Type B pancreatic cell (in vitro differentiated cells): Measurements from ENCODE around the gene ERP44. TPM values are rescaled to one million over a fixed set of nuclear protein-coding genes. Genes with fewer than 3 reads are reported as not detected.
"Not testable (repeated sequence)": the region's sequence is repeated elsewhere in the genome, so short reads cannot be mapped to it uniquely, and the experiment has no call there.

ENCODE experiments used
- DNase-seq: peaks from one replicate; pipeline ENCODE4 v3.0.0; 2021; ENCODE audit warnings: mixed read lengths; ENCODE audit not compliant: unreplicated experiment; ENCODE audit errors: extremely low spot score
- H3K27ac Mint-ChIP-seq: 2 replicates; pipeline ENCODE4 v1.8.0; 2021; ENCODE audit warnings: mild to moderate bottlenecking, mixed read lengths
- H3K27me3 Mint-ChIP-seq: 2 replicates; pipeline ENCODE4 v1.8.0; 2021; ENCODE audit warnings: mixed read lengths
- H3K36me3 Mint-ChIP-seq: 2 replicates; pipeline ENCODE4 v1.8.0; 2021; ENCODE audit warnings: mixed read lengths
- H3K4me1 Mint-ChIP-seq: one replicate; pipeline ENCODE4 v1.8.0; 2021; ENCODE audit warnings: mixed read lengths; ENCODE audit not compliant: unreplicated experiment
- H3K4me3 Mint-ChIP-seq: 2 replicates; pipeline ENCODE4 v1.8.0; 2021; ENCODE audit warnings: mild to moderate bottlenecking, mixed read lengths
- H3K9me3 Mint-ChIP-seq: 2 replicates; pipeline ENCODE4 v1.8.0; 2021; ENCODE audit warnings: mixed read lengths
- total RNA-seq: library from RNA; stranded (reverse); gene quantifications from 2 replicates; pipeline ENCODE4 v1.2.1, GENCODE V29; 2021; ENCODE audit warnings: low replicate concordance
- TF ChIP-seq, protein P1 (sequence below): fragments of 200-600 bp; sonication (generic); conservative IDR thresholded peaks from 2 replicates; pipeline ENCODE4 v1.5.0; 2021; ENCODE audit warnings: antibody characterized with exemption, mild to moderate bottlenecking

ERP44 gene
- total RNA-seq, 1 donor from 2014 or later, result 21.2 TPM

DNA sequence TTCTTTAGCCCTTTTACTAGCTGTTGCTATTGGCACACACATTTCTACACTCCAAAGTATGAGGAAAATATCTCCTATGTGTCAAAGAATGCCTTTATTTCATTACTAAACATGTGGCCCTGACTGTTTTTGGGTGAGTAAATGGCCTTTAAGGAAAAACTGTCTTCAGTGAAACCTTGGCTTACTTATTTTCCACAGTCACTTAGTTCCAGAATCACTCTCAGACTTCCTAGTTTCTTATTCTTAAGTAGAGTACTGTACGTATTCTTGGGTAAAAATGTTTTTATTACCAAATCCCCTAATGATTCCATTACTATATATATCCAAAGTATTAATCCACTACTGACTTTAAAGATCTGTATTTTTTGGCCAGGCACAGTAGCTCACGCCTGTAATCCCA is 27.5 kb downstream of the ERP44 start:
- Mint-ChIP-seq H3K27ac (no peak overlapping the region), H3K27me3 (no peaks in the 10 kb centered on the region), H3K9me3 (no peaks in the 10 kb centered on the region), H3K4me3 (no peak overlapping the region), H3K36me3 (peaks cover 11% of the 10 kb centered on the region), H3K4me1 (peaks cover 14% of the 10 kb centered on the region)
- no peak for DNase-seq
- TF ChIP-seq, protein P1, sequence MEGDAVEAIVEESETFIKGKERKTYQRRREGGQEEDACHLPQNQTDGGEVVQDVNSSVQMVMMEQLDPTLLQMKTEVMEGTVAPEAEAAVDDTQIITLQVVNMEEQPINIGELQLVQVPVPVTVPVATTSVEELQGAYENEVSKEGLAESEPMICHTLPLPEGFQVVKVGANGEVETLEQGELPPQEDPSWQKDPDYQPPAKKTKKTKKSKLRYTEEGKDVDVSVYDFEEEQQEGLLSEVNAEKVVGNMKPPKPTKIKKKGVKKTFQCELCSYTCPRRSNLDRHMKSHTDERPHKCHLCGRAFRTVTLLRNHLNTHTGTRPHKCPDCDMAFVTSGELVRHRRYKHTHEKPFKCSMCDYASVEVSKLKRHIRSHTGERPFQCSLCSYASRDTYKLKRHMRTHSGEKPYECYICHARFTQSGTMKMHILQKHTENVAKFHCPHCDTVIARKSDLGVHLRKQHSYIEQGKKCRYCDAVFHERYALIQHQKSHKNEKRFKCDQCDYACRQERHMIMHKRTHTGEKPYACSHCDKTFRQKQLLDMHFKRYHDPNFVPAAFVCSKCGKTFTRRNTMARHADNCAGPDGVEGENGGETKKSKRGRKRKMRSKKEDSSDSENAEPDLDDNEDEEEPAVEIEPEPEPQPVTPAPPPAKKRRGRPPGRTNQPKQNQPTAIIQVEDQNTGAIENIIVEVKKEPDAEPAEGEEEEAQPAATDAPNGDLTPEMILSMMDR, result no peak

DNA sequence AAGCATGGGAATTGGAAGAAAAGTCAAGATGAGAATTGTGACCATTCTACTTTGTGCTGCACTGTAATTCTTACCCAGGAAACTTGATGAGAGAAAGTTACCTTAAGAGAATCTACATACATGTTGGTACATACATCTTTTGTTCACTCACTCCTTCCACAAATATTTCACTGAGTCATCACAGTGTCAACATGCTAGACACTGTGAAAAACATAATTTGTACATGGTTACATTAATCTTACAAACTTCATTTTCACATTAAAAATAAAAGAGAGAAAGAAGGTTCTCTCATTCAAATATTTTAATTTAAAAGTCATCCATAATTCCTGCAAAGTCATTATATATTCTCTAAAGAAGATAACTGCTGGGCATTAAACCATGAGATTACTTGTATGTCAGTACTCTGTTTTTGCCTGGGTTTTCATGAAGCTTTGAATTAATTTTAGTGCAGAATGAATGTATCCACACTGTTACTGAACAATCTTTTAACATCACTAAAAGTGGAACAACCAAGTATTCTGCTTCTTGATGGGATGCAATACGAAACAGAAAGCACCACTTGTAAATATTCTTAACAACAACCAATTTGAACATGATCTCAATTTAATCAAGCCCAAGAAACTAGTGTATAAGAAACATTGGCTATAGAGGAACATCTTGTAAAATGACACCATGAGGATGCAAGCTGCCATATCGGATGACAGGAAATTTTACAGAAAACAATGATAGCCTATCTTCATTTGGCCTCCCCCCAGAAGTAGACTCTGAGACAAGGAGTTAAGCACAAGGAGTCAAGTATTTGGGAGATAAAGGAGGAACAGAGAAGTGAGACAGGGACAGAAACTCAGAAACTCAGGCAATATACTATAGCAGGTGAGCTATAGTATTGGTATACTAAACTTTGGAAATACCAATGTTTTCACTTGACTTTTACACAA is 28.4 kb downstream of the ERP44 start:
- TF ChIP-seq, protein P1, result no peak
- Mint-ChIP-seq H3K27ac (no peak overlapping the region), H3K36me3 (peaks cover 11% of the 10 kb centered on the region), H3K9me3 (no peaks in the 10 kb centered on the region), H3K4me3 (no peak overlapping the region), H3K4me1 (peaks cover 14% of the 10 kb centered on the region), H3K27me3 (no peaks in the 10 kb centered on the region)
- no peak for DNase-seq

DNA sequence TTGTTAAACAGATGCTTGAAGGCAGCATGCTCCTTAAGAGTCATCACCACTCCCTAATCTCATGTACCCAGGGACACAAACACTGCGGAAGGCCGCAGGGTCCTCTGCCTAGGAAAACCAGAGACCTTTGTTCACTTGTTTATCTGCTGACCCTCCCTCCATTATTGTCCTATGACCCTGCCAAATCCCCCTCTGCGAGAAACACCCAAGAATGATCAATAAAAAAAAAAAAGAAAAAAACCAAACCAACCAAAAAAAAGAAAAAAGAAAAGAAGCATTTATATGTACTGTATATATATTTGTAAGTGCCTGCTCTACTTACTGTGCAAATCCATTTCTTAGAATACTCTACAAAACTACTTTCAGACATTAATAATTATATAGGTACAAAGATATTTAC is 29.7 kb downstream of the ERP44 start:
- peaks cover 11% of the 10 kb centered on the region for H3K36me3 Mint-ChIP-seq
- not testable (repeated sequence) for H3K27me3 Mint-ChIP-seq, H3K27ac Mint-ChIP-seq, H3K4me3 Mint-ChIP-seq, DNase-seq, H3K9me3 Mint-ChIP-seq
- peaks cover 14% of the 10 kb centered on the region for H3K4me1 Mint-ChIP-seq

GRCh38 chr9:100067990-100068389 is 30.8 kb downstream of the ERP44 start:
- not testable (repeated sequence) for H3K27me3 Mint-ChIP-seq, H3K36me3 Mint-ChIP-seq, DNase-seq, H3K9me3 Mint-ChIP-seq, H3K4me1 Mint-ChIP-seq, H3K27ac Mint-ChIP-seq, H3K4me3 Mint-ChIP-seq

GRCh38 chr9:100066539-100066938 is 32.3 kb downstream of the ERP44 start:
- TF ChIP-seq, protein P1, result no peak
- Mint-ChIP-seq H3K27me3 (no peaks in the 10 kb centered on the region), H3K9me3 (no peaks in the 10 kb centered on the region), H3K4me3 (no peak overlapping the region), H3K4me1 (peaks cover 5% of the 10 kb centered on the region), H3K36me3 (peaks cover 7% of the 10 kb centered on the region), H3K27ac (no peak overlapping the region)
- DNase-seq, result no peak

DNA sequence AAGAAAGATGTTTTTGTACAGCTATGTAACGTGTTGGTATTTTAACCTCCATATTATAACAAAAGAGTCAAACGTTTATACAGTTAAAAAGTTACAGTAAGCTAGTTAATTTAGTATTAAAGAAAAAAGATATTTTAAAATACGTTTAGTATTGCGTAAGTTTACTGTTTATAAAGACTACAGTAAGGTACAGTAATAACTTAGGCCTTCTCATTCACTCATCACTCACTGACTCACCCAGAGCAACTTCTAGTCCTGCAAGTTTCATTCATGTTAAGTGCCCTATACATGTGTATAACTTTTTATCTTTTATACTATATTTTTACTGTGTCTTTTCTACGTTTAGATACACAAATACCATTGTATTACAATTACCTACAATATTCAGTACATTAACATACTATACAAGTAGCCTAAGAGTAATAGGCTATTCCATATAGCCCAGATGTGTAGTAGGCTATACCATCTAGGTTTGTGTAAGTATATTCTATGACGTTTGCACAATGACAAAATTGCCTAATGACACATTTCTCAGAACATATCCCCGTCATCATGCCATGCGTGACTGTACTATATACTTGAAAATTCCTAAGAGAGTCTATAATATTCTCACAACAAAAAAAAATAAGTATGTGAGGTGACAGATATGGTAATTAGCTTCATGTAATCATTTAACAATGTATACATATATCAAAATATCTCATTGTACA is 33.8 kb downstream of the ERP44 start:
- Mint-ChIP-seq H3K27ac (no peak overlapping the region), H3K4me3 (no peak overlapping the region), H3K4me1 (no peaks in the 10 kb centered on the region), H3K27me3 (no peaks in the 10 kb centered on the region), H3K36me3 (peaks cover 7% of the 10 kb centered on the region), H3K9me3 (no peaks in the 10 kb centered on the region)
- DNase-seq, result no peak
- TF ChIP-seq, protein P1, result no peak
